Transverse colon (tissue), 3 donors: ENCODE measurements around the gene CAD.

Source experiments
- CTCF ChIP-seq, 5 experiments: fragments of 200-600 bp in 3 of 5; fragments of 450-650 bp in 2 of 5; sonication (generic) in 3 of 5; IDR thresholded peaks; 1 replicate in 2 of 5; 2 replicates in 3 of 5; pipeline ENCODE4 v1.5.1; 2016 to 2017; ENCODE audit warnings: antibody characterized with exemption in 5 of 5, inconsistent platforms in 3 of 5, mild to moderate bottlenecking in 2 of 5, moderate library complexity in 1 of 5
- EP300 ChIP-seq: sonication (generic); formaldehyde crosslinking; IDR thresholded peaks from one replicate; pipeline ENCODE4 v1.6.1; 2017; ENCODE audit warnings: antibody characterized with exemption, low read depth
- POLR2A ChIP-seq: fragments of 450-650 bp; IDR thresholded peaks from one replicate; pipeline ENCODE4 v1.6.1; 2016; ENCODE audit warnings: antibody characterized with exemption, mild to moderate bottlenecking, moderate library complexity

- no peak for TF ChIP-seq CTCF (IDR thresholded peaks at IDR 0.05)
- TF ChIP-seq POLR2A, result no peak
- no peak for TF ChIP-seq EP300
Measured at GRCh38 chr2:27237341-27237945, 20.3 kb downstream of the CAD start.
